ENCODE measurements around the gene SRMS.

Gene SRMS

DNA sequence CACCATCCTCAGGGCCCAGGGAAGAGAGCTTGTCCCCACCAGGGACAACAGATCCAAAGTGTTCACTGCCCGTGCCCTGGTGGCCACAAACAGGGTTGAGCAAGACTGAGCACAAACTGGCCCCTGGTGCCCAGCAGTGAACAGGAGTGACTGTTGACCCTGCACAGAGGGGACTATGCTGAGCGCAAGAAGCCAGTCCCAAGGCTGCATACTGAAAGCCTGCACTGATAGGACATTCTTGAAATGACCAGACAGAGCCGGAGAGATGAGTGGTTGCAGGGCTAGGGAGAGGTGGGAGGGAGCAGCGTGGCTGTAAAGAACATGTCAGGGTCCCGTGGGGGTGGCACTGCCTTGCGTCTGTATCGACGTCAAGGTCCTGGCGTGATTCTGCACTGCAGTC lies 3.5 kb upstream of the SRMS start:
- no peak for DNase-seq

DNA sequence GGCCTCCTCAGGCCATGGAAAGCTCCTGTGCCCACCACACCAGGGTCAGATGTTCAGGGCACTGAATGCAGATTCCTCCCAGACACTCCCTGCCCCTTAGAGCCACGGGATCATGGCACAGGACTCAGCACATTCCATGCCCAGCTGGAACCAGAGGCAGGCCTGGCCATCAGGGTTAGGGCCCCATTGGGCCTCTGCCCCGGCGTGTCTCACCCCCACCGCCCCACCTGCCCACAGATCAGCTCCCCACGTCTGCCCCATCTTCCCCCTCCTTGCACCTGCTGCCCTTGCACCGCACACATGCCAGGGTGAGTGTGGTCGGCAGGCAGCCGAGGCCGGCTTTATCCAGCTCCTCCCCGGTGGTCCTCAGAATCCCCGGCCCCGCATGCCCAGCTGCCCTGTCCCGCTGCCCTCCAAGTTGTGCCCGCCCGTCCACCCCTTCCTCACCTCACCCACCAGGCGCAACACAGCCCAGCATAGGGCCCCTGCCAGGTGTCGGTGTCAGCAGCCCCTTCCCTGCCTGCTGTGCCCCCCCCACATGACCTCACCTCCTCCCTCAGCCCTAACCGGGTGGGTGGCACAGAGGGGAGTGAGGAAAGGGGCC lies 2.2 kb upstream of the SRMS start:
- DNase-seq = no peak

DNA sequence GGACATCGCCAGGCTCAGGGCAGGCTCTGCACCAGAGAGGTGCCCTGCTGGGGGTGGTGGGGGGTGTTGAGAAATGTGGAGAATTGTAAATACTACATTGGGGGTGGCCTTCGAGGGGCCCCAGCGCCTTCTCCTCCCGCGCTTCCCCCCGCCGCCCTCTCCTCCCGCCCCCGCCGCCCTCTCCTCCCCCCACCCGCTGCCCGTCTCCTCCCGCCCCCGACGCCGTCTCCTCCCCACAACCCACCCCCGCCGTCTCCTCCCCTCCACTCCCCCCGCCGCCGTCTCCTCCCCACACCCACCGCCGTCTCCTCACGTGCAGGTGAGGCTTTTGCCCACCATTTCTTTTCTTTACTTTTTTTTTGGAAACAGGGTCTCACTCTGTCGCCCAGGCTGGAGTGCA lies 1.5 kb upstream of the SRMS start:
- DNase-seq = no peak

DNA sequence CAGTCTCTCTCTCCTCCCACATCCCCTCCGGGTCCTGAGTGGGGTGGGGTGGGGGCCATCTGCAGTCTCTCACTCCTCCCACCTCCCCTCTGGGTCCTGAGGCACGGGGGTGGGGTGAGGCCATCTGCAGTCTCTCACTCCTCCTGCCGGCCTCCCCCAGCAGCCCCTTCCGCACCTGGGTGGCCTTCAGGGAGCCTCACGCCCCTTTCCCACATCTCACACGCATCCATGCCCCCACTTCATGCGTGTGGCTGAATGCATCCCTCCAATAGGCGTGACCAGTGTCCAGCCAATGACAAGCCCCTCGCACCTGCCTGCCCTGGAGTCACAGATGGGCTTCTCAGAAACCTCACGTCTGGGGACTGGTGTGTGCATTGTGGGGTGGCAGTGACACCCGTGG lies 993 bp upstream of the SRMS start:
- DNase-seq = no peak

DNA sequence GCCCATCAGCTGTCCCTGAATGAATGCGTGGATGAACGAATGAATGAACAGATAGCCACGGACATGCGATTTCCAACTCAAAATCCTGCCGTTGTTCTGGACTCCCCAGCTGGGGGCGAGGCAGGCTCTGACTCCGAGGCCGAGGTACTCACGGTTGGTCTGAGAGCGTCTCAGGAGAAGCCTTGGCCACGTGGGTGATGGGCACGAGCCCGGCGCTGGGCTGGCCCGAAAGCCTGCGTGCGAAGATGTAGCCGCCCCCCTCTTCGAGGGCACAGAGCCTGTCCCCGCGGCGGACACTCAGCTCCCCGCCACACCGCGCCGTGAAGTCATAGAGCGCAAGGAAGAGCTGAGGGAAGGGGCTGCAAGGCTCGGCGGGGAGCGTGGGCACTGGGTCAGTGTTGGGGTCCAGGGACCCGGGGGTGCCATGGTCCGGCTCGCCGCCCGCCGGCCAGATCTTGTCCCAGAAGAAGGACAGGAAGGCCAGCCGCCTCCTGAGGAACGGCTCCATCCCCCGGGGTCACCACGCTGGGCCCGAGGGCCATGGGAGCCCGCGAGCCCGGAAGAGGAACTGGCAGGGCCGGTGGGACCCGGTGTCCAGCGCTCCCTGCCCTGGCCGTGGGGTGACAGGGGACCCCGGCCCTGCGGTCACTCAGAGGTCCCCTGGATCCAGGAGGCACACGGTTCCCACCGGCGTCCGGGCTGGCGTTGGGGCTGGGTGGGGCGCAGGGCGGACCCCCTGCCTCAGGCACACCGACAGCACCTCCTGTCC lies 409 bp downstream of the SRMS start:
- no peak for DNase-seq

DNA sequence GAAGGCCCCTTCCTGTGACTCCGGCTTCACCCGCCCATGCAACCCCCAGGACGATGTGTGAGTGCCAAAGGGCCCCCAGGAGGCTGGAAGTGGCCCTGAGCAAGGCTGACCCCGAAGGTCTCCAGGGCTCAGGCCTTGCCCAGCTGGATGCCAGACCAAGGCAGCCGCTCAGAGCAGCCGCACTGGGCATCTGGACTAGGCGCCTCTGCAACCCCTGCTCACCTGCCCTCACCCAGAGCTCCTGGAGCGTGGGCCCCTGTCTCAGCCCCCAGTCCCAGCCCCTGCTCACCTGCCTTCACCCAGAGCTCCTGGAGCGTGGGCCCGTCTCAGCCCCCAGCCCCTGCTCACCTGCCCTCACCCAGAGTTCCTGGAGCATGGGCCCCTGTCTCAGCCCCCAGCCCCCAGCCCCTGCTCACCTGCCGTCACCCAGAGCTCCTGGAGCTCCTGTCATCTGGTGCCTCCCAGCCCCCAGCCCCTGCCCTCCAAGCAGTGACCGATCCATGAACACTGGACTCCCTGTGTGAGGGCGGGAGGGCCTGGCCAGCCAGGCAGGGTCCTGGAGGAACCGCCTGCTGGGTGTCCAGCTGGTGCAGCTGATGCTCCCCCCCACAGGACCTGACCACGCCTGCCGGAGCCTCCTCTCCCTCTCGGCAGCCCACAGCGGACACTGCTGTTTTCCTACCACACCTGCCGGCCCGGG lies 1.1 kb downstream of the SRMS start:
- no peak for DNase-seq

DNA sequence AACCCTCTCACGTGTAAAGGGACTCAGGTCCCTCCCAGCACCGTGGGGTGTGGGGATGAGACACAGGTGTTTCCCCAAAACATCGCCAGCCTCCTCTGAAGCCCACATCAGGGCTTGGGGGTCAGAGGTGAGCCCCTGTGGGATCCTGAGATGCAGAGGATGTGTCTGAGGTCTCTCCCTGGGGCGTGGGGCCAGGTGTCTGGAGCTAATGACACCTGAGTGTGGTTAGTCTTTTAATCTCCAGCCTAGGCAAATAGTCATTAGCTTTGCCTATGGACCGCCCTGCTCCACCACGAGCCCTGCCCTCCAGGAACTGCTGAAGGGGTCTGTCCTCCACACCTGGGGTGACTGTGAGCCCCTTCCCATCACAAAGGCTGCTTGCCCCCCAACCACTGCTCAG lies 1.7 kb downstream of the SRMS start:
- DNase-seq = no peak

DNA sequence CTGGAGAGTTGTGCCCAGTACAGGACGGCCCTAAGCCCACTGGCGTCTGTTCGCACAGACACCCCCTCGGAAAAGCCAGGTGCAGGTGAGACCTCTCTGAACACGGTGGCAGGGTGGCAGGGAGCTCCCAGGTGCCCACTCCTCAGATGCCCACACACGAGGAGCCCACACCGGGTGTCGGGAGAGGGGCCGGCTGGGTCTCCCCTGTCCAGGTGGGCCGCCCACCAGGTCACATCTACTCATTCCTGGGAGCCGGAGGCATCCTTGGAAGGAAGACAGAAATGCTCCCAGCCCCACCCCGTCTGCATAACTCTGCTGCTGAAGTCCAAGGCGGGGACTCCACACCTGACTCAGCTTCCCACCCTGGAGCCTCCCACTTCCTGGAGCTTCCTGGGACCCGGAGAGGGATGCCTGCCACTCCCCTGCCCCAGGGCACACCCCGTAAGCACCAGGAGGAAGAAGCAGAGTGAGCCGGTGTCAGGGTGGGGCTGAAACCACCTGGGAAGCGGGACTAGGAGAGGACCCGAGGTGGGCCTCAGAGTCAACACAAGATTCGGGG lies 2.5 kb downstream of the SRMS start:
- no peak for DNase-seq

DNA sequence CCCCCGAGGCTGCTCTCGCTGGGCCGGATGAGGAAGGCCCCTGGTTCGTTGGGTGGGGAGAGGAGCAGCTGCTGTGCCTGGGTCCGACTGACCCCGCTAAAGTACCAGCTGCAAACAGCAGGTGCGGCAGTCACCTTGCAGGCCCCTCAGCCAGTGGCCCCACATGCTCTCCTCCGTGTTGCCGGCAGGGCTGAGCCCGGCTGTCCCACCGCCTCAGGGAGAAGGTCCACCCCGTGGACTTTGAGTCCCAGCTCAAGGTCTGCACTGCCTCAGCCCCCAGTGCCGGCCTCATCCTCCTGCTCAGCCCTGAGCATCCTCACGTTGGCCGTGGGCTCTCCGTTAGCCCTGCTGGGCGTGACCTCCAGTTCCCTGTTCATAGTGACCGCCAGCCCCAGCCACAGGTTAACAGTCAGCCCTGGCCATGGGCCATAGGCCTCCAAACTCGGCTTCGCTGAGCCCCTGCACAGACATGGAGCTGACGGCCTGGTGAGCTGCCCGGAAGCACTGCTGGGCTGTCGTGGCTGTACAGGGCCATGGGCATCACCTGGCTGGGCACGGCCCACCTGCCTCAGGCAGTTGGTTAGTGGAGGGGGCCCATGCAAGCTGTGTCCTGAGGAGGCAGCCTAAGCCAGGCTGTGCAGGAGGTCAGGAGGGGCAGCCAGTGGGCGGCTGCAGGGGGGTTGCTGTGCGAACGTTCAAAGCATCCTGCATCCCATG lies 3.1 kb downstream of the SRMS start:
- no peak for DNase-seq

DNA sequence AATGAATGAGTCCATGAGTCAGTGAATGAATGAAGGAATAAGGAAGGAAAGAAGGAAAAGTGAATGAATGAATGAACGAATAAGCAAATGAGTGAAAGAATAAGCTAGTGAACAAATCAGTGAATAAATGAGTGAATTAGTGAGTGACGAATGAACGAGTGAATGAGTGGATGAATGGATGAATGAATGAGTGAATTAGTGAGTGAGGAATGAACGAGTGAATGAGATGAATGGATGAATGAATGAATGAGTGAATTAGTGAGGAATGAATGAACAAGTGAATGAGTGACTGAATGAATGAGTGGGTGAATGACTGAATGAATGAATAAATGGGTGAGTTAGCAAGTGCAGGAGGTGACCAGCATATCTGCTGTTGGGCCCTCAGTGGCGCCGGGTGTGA lies 3.8 kb downstream of the SRMS start:
- no peak for DNase-seq

DNA sequence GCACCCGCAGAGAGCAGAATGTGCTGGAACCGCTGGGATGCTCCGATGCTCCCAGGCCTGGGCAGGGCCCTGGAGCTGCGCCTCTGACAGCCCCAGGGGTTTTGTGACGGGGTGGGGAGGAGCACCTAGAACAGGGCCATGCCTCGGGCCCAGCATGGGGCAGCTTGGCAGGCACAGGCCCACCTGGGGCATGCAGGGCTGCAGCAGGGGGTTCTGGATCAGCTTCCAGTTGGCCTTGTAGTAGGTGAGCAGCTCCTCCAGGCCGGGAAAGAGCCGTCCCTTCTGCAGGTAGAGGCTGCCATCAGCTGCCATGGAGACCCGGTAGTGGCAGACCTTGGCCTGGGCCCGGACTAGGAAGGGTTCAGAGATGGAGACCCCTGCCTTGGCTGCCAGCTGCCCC lies 4.4 kb downstream of the SRMS start:
- DNase-seq = no peak

DNA sequence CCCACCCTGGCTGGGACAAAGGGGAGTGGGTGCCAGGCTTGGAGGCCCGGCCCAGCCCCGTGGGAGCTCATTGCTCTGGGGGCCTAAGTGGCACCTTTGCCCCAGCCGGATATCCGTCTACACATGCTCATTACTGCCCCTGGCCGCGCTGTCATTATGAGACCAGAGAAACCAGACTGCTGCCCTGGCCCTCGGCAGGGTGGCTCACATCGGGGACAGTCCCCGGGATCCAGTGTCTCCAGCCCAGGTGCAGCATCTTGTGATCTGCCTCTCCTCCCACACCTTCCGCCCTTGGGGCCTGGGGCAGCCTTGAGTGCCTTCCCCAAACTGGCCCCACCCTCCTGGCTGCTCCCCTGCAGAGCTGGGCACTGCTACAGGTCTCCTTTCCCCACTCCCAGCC lies 4.9 kb downstream of the SRMS start:
- no peak for DNase-seq

DNA sequence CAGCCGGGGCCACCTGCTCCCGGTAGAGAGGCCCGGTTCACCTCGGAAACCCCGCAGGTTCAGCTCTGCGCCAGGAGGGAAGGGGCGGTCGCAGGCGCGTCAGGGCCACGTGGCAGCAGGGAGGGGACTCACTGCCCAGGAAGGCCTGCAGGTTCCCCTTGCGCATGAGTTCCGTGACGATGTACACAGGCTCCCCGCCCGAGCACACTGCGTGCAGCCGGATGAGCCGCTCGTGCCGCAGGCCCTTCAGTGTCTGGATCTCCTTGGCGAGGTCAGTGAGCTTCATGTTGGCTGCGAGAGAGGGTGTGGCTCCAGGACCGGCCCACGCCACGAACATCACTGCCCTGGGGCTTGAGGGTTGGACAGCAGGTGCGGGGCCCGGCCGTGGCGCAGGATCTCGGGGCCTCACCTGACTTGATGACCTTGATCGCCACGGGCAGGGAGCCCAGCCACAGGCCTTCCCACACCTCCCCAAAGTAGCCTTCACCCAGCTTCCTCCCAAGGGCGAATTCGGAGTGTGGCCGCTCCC lies 5.5 kb downstream of the SRMS start:
- DNase-seq = no peak

DNA sequence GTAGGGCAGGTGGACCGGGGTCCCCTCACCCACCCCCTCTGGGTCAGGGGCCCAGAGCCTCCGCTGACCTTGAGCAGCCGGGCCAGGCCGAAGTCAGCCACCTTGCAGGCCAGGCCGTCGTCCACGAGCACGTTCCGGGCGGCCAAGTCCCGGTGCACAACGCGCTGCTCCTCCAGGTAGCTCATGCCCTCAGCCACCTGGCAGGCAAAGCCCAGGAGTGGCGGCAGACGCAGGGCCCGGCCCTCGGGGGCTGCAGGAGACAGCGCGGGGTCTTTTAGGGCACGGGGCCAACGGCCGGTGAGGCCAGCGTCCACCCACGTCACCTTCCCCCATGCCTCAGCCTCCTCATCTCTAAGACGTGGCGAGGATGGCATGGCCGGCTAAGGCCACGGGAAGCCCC lies 6.2 kb downstream of the SRMS start:
- no peak for DNase-seq

DNA sequence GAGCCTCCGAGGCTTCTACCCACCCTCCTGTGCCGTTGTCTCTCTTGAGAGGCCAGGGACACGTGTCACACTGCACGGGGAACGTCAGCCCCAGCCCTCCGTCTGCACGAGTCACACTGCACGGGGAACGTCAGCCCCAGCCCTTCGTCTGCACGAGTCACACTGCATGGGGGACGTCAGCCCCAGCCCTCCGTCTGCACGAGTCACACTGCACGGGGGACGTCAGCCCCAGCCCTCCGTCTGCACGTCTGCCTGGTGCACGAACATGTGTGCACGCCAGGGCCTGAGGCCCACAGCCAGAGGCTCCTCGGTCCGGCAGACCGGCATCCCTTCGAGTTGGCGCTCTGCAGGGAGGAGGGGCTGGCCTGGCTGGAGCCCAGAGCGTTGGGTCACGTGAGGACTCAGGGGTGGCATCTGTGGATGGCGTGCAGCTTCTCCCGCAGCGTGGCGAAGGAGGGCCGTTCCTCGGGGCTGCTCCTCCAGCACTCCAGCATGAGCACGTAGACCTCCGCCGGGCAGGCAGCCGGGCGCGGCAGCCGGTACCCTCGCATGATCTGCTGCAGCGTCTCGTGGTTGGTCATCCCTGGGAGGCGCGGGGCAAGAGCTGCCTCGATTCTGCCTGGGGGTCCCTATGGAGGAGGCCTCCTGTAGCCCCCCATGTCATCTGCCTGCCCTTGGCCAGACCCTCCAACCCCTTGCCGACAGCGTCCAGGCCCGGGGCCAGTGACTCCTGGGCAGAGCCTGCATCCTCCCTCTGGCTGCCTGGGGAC lies 6.9 kb downstream of the SRMS start:
- DNase-seq = no peak

DNA sequence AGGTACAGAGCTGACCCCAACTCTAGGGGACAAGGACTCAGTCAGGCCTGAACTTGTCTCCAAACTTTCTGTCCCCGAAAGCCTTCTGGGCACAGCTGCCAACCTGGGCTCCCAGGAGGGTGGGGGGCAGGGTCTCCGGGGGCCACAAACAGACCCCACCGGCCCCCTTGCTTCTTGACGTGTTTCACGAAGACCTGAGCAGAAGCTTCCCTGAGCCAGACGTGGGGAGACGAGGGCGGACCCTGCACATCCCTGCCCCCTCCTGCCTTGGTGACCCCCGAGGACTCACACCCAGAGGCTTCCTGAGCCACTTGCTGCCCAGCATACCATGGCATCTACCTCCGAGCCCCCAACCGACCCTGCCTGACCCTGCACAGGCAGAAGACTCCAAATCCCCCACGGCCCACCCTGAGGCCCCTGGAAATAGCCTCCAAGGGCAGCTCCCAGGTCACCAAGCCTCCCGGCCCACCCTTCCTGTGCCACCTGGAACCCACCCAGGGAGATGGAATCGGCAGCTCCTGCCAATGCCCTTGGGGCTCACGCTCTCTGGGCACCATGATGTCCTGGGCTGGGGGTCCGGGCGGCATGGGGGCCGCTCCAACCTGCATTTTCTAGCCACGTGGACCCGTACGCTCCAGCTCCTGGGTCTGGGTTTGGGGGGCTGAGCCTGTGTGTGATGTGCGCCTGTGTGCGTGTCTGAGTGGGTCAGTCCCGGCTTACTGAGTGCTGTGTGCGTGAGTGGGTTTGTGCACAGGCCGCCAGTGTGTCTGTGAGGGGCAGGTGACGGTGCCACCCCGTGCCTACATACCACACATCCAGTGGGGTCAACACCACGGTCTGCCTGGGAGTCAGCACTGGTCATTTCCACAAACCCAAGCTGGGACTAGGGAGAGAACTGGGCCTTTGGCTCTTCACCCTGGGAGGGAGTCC lies 7.8 kb downstream of the SRMS start:
- DNase-seq = no peak

DNA sequence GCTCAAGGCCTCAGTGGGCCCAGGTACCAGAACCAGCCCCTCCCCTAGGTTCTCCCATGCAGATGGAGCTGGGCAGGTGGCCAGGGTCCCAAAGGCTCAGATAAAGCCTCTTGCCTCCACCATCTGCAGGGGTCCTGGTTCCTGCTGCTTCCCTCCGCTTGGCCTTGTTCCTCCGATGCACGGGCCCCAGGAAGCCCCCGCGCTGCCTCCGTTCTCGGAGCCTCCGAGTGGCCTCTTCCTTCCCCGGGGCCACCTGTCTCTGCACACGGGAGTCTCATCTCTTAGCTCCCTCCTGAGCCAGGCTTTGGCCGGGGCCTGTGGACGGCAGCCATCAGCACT lies 8.5 kb downstream of the SRMS start:
- no peak for DNase-seq

DNA sequence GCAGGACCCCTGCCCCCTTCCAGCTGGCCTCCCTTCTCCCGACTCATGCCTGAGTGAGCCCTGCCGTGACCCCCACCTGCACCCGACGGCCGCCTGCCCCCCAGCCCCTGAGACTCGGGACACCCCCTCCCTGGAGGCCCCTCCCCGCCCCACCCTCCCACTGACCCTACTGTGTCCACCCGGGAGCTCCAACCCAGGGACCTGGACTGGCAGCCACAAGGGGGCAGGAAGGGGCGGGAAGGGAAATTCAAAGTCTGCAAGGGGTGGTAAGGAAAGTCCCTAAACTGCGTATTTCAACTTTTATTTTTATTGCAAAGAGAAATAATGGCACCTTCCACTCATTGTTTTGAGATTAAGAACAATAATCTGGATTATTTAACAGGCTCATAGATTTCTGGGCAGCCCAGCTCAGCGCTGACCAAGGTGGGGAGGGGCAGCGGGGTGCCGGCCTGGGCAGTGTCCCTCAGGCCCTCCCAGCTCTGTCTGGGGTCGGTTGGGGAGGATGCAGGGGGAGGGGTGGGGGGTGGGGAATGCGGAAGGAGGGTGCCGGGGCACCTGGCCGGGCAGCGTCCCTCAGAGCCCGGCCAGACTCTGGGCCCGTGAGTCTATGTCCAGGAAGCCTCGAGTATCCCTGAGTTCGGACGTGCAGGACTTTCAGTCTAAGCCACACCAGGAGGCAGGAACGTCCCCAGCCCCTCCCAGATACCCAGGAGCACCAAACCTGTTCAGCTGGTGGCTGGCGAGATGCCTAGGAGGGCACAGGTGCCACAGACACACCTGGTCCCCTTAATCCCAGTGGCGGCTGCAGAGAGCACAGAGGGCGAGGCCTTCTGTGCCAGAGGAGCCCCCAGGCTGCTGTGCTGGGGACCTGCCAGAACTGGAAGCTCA lies 9.1 kb downstream of the SRMS start:
- peak; percentile 40 for DNase-seq

DNA sequence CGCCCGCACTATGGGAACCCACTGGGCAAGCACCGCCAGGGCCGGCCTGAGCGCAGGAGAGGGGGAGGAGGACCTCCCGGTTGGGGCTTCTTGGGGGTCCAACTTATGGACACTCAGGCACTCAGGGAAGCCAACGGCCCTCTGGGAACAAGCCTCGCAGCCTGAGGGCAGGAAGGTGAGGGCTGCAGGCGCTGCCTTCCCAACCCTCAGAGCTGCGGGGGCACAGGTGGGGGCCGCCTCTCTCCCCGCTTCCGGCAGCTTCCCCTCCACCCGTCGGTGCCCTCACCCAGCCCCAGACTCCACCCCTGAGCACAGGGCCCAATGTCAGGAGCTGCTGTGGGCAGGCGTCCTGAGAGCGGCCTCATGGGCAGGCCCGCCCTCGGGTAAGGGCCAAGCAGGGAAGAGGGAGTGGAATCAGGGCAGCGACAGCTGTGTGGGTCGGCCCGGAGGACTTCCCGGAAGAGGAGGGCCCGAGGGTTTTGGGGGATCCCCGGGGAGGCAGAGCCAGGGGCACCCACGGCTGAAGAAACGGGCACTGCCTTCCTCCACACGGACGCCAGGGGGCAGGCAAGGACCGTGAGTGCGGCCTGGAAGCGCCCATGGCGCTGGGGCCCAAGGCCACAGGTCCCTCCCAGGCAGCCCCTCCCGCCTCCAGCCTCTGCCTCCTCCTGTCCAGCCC lies 9.9 kb downstream of the SRMS start:
- peak; percentile 88 for DNase-seq

Data from activated CD4-positive, alpha-beta T cell treated with anti-CD3 and anti-CD28 coated beads, Interleukin-2, amount 50 U/mL, for 1 hour (primary cell).